Activated naive CD4-positive, alpha-beta T cell treated with anti-CD3 and anti-CD28 coated beads, Interleukin-2, amount 50 U/mL, for 24 hours (primary cell): ENCODE data around the gene ACAN.
"Not testable (repeated sequence)": the region's sequence is repeated elsewhere in the genome, so short reads cannot be mapped to it uniquely, and the experiment has no call there.

ENCODE experiments used
- H3K27ac Mint-ChIP-seq: one replicate; pipeline ENCODE4 v1.8.0; 2021; ENCODE audit warnings: mild to moderate bottlenecking, mixed read lengths
- H3K27me3 Mint-ChIP-seq: one replicate; pipeline ENCODE4 v1.8.0; 2021; ENCODE audit warnings: mixed read lengths
- H3K36me3 Mint-ChIP-seq: one replicate; pipeline ENCODE4 v1.8.0; 2021; ENCODE audit warnings: mixed read lengths
- H3K4me1 Mint-ChIP-seq: one replicate; pipeline ENCODE4 v1.8.0; 2021; ENCODE audit warnings: mixed read lengths
- H3K4me3 Mint-ChIP-seq: one replicate; pipeline ENCODE4 v1.8.0; 2021; ENCODE audit warnings: mild to moderate bottlenecking, mixed read lengths
- H3K9me3 Mint-ChIP-seq: one replicate; pipeline ENCODE4 v1.8.0; 2021; ENCODE audit warnings: mixed read lengths

ACAN gene

GRCh38 chr15:88907111-88907510 is 103.9 kb downstream of the ACAN start:
- Mint-ChIP-seq H3K27ac (peak overlapping the region; percentile 41), H3K4me3 (no peak overlapping the region), H3K4me1 (peaks cover 65% of the 10 kb centered on the region), H3K36me3 (peaks cover under 1% of the 10 kb centered on the region), H3K27me3 (no peaks in the 10 kb centered on the region), H3K9me3 (no peaks in the 10 kb centered on the region)

GRCh38 chr15:88908123-88908522 is 104.9 kb downstream of the ACAN start:
- no peak overlapping the region for H3K27ac Mint-ChIP-seq
- no peaks in the 10 kb centered on the region for H3K9me3 Mint-ChIP-seq
- H3K4me3 Mint-ChIP-seq = no peak overlapping the region
- no peaks in the 10 kb centered on the region for H3K27me3 Mint-ChIP-seq
- H3K4me1 Mint-ChIP-seq = peaks cover 63% of the 10 kb centered on the region
- no peaks in the 10 kb centered on the region for H3K36me3 Mint-ChIP-seq

GRCh38 chr15:88908697-88909621 is 105.7 kb downstream of the ACAN start:
- no peaks in the 10 kb centered on the region for H3K9me3 Mint-ChIP-seq
- H3K4me1 Mint-ChIP-seq = peaks cover 59% of the 10 kb centered on the region
- no peaks in the 10 kb centered on the region for H3K27me3 Mint-ChIP-seq
- no peaks in the 10 kb centered on the region for H3K36me3 Mint-ChIP-seq
- H3K27ac Mint-ChIP-seq = no peak overlapping the region
- H3K4me3 Mint-ChIP-seq = no peak overlapping the region

GRCh38 chr15:88909956-88910831 is 107.0 kb downstream of the ACAN start:
- peak overlapping the region; percentile 61 for H3K4me3 Mint-ChIP-seq
- H3K27me3 Mint-ChIP-seq = no peaks in the 10 kb centered on the region
- H3K36me3 Mint-ChIP-seq = no peaks in the 10 kb centered on the region
- H3K9me3 Mint-ChIP-seq = no peaks in the 10 kb centered on the region
- peaks cover 47% of the 10 kb centered on the region for H3K4me1 Mint-ChIP-seq
- H3K27ac Mint-ChIP-seq = peak overlapping the region; percentile 81

- peak overlapping the region; percentile 95 for H3K4me3 Mint-ChIP-seq
- H3K27ac Mint-ChIP-seq = peak overlapping the region; percentile 41
- peaks cover 40% of the 10 kb centered on the region for H3K4me1 Mint-ChIP-seq
- H3K27me3 Mint-ChIP-seq = no peaks in the 10 kb centered on the region
- no peaks in the 10 kb centered on the region for H3K9me3 Mint-ChIP-seq
- no peaks in the 10 kb centered on the region for H3K36me3 Mint-ChIP-seq
These were observed 108.5 kb downstream of the ACAN start for GRCh38 chr15:88911766-88912118.

- H3K36me3 Mint-ChIP-seq = no peaks in the 10 kb centered on the region
- no peaks in the 10 kb centered on the region for H3K9me3 Mint-ChIP-seq
- H3K27ac Mint-ChIP-seq = no peak overlapping the region
- H3K27me3 Mint-ChIP-seq = no peaks in the 10 kb centered on the region
- peaks cover 40% of the 10 kb centered on the region for H3K4me1 Mint-ChIP-seq
- peak overlapping the region; percentile 95 for H3K4me3 Mint-ChIP-seq
These were observed 109.3 kb downstream of the ACAN start for GRCh38 chr15:88912500-88912921.

GRCh38 chr15:88913017-88913849 is 110.0 kb downstream of the ACAN start, which contains the start of gene MFGE8:
TSS of gene MFGE8 (minus strand) at chr15:88913379. CDS start at chr15:88913319, 60 bp downstream.
- H3K4me1 Mint-ChIP-seq = peaks cover 36% of the 10 kb centered on the region
- H3K4me3 Mint-ChIP-seq = peak within 1 kb of the TSS; percentile 95
- peak within 1 kb of the TSS; percentile 66 for H3K27ac Mint-ChIP-seq
- H3K36me3 Mint-ChIP-seq = no peaks in the 10 kb centered on the region
- no peaks in the 10 kb centered on the region for H3K27me3 Mint-ChIP-seq
- H3K9me3 Mint-ChIP-seq = no peaks in the 10 kb centered on the region

- Mint-ChIP-seq H3K27ac (peak overlapping the region; percentile 66), H3K4me1 (peaks cover 35% of the 10 kb centered on the region), H3K27me3 (no peaks in the 10 kb centered on the region), H3K9me3 (no peaks in the 10 kb centered on the region), H3K4me3 (peak overlapping the region; percentile 95), H3K36me3 (no peaks in the 10 kb centered on the region)
These were observed 110.6 kb downstream of the ACAN start for GRCh38 chr15:88913850-88914169.

- Mint-ChIP-seq H3K4me1 (peaks cover 26% of the 10 kb centered on the region), H3K27ac (no peak overlapping the region), H3K27me3 (no peaks in the 10 kb centered on the region), H3K36me3 (no peaks in the 10 kb centered on the region), H3K4me3 (no peak overlapping the region), H3K9me3 (no peaks in the 10 kb centered on the region)
These were observed 112.1 kb downstream of the ACAN start for GRCh38 chr15:88915354-88915753.

- Mint-ChIP-seq H3K36me3 (no peaks in the 10 kb centered on the region), H3K4me1 (peaks cover 5% of the 10 kb centered on the region), H3K9me3 (no peaks in the 10 kb centered on the region), H3K27me3 (no peaks in the 10 kb centered on the region), H3K27ac (no peak overlapping the region), H3K4me3 (no peak overlapping the region)
These were observed 114.5 kb downstream of the ACAN start for GRCh38 chr15:88917760-88918159.

- Mint-ChIP-seq H3K4me3 (no peak overlapping the region), H3K27ac (no peak overlapping the region), H3K27me3 (no peaks in the 10 kb centered on the region), H3K36me3 (no peaks in the 10 kb centered on the region), H3K4me1 (no peaks in the 10 kb centered on the region), H3K9me3 (no peaks in the 10 kb centered on the region)
These were observed 115.5 kb downstream of the ACAN start for GRCh38 chr15:88918738-88919137.

- H3K4me1 Mint-ChIP-seq = no peaks in the 10 kb centered on the region
- H3K27ac Mint-ChIP-seq = no peak overlapping the region
- no peaks in the 10 kb centered on the region for H3K36me3 Mint-ChIP-seq
- H3K4me3 Mint-ChIP-seq = no peak overlapping the region
- H3K9me3 Mint-ChIP-seq = no peaks in the 10 kb centered on the region
- no peaks in the 10 kb centered on the region for H3K27me3 Mint-ChIP-seq
These were observed 117.1 kb downstream of the ACAN start for GRCh38 chr15:88920186-88920891.

GRCh38 chr15:88920892-88921435 is 117.7 kb downstream of the ACAN start:
- not testable (repeated sequence) for H3K27me3 Mint-ChIP-seq, H3K4me3 Mint-ChIP-seq, H3K4me1 Mint-ChIP-seq, H3K9me3 Mint-ChIP-seq, H3K27ac Mint-ChIP-seq, H3K36me3 Mint-ChIP-seq
